HG03521 (cell line): ENCODE measurements around the gene S100A12.

ENCODE experiments used
- ATAC-seq: cut with Tn5 transposase; IDR thresholded peaks from one replicate; pipeline ENCODE4 v1.9.1; 2021; ENCODE audit warnings: mild to moderate bottlenecking, moderate library complexity; ENCODE audit not compliant: unreplicated experiment

S100A12 gene

GRCh38 chr1:153397051-153397923 lies 21.9 kb upstream of the S100A12 start:
- no peak for ATAC-seq

DNA sequence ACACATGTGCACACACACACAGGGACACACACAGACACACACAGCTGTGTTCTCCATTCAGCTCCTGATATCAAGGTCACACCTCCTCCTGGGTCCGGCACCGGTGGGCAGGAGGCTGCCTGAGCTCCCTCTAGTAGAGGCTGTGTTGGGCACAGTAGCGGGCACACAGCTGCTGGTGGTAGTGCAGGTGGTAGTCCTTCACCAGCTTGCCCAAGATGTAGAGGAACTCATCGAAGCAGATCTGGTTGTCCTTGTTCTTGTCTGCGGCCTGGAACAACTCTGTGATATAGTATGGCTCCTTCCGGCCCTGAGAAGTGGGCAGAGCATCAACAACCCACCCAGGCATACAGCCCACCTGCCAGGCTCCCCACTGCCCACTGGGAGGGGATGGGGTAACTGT lies 21.0 kb upstream of the S100A12 start:
- no peak for ATAC-seq

DNA sequence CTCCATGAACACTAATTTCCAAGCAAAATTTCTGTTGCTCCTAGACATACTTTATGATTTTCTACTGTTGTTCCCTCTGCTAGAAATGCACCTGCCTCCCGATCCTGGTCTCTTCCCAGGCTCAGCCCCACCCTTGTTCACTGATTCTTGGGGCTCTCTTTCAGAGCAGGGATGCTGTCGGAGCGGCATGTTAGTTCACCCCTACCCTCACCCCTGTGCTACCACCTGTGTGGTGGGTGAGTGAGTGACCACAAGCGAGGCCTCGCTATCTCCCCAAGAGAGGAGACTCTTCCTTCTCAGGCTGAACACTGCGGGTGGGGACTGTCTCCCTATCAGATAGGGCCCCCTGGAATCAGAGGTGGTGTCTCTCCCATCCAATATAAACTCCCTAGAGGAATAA lies 20.4 kb upstream of the S100A12 start:
- no peak for ATAC-seq

DNA sequence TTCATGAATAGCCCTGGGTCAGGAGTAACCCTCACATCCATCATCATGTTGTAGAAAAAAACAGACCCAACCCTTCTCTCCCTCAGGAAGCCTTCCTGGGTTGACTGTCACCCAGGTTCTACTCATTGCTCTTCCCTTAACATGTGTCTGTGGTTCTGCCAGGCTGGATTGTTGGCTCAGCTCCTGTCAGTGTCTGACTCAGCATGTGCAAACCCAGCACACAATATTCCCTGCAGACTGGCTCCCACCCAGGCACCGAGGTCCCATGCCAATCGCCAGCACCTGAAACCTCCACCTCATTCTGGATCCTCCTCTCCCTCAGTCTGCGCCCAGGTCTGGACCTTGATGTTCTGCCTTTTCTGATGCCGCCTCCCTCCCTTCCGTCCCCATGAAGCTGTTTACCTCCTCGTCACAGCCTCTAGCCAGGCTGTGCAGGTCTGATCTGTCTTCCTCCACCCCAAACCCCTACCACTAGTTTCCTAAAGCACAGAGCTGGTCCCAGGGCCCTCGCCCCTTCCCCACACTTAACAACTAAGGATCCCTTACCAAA lies 19.8 kb upstream of the S100A12 start:
- ATAC-seq: no peak

GRCh38 chr1:153394391-153394790 lies 19.0 kb upstream of the S100A12 start:
- ATAC-seq: no peak

GRCh38 chr1:153393926-153394325 lies 18.5 kb upstream of the S100A12 start:
- ATAC-seq: no peak

- ATAC-seq: no peak
Observed at GRCh38 chr1:153392822-153393221, 17.4 kb upstream of the S100A12 start.

GRCh38 chr1:153392258-153392657 lies 16.8 kb upstream of the S100A12 start:
- ATAC-seq: no peak

- no peak for ATAC-seq
Observed at GRCh38 chr1:153390938-153391710, 15.7 kb upstream of the S100A12 start, which contains the start of gene S100A8. TSS of gene S100A8 (minus strand) at chr1:153391073. CDS start at chr1:153390535, 538 bp downstream.

DNA sequence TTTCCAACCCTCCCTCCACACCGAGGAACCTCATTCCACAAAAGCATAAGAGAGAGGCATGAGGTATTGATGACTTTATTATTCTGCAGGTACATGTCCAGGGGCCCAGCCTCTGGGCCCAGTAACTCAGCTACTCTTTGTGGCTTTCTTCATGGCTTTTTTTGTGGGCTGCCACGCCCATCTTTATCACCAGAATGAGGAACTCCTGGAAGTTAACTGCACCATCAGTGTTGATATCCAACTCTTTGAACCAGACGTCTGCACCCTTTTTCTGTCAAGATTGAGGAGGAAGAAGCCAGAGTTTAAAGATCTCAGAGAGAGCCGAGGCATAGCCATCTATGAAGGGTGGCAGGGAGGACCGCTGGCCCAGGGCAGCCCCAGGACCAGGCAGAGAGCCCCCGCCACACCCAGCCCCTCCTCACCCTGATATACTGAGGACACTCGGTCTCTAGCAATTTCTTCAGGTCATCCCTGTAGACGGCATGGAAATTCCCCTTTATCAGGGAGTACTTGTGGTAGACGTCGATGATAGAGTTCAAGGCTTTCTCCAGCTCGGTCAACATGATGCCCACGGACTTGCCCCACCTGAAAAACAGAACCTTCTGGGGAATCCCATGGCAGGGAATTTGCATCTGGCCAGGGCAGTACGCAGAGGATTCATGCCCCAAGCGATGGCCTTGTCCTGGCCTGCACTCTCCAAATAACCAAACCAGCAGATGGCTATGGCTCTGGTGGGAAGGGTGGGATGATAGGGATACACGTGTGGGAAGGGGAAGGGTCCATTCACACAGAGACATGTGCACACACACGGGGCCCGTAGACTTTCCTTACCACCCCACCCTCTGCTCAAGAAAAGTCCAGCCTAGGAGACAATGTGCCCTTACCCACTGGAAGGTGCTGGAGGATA lies 14.8 kb upstream of the S100A12 start:
- ATAC-seq: no peak

DNA sequence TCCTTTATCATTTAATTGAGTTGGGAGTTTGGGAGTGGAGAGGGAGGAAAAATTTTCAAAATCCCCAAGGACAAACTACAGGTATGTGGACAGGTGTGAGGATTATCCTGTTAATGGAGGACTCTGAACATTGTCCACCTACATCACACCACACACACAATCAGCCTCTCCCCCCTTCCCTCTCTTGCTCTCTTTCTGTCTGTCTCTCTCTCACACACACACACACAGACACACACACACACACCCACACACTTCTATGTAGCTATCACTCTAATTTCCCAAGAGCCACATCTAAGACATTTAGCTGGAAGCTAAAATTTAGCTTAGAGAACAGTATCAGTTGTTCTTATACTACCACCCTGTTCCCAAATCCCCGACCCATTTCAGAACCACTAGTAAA lies 14.0 kb upstream of the S100A12 start:
- ATAC-seq: no peak

GRCh38 chr1:153387785-153388184 lies 12.4 kb upstream of the S100A12 start:
- ATAC-seq: no peak

- ATAC-seq: no peak
Observed at GRCh38 chr1:153387001-153387400, 11.6 kb upstream of the S100A12 start.

DNA sequence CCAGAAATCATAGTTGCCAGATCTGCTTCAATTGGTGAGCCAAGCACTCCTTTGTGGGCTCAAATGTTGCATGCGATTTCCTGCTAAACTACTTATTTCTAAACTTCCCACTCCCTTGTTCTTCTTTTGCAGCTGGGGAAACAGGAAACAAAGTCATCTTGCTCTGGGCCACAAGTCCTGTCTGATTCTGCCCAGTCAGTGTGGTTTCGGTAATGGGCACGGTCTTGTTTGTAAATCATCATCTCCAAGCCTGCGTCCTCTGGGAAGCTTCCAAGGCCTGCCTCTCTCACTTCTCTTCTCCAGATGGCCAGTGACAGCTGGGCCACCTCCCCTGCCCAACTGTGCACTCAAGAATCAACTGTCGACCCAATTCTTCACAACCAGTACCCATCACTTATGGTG lies 11.1 kb upstream of the S100A12 start:
- no peak for ATAC-seq

DNA sequence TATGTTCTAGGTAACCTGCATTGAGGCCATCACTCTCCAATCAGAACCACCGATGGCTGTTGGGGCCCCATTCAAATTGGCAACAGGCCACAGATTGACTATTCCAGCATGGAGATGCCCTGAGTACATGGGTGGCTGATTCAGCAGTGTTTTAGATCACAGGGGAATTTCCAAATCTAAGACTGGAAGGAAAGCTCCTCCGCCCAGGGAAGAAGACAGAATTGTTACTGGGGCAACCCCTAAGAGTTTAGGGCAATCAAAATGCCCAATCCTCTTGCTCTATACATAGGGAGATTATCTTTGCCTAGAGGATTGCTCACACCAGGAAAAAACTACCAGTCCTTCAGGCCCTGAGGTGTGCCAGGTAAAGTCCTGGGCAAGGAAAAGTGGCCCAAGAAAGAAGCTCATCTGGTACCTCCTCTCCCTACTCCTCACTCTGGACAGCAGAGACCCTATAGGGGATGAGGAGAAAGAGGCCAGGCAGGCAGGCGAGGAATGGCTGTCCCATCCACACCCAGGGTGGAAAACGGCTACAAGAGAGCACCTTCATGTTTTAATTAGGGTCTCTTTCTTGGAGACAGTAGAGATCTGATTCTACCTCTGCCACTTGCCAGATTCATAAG lies 9.6 kb upstream of the S100A12 start:
- no peak for ATAC-seq

- no peak for ATAC-seq
Observed at GRCh38 chr1:153380711-153381110, 5.3 kb upstream of the S100A12 start.

GRCh38 chr1:153379591-153379990 lies 4.2 kb upstream of the S100A12 start:
- no peak for ATAC-seq

DNA sequence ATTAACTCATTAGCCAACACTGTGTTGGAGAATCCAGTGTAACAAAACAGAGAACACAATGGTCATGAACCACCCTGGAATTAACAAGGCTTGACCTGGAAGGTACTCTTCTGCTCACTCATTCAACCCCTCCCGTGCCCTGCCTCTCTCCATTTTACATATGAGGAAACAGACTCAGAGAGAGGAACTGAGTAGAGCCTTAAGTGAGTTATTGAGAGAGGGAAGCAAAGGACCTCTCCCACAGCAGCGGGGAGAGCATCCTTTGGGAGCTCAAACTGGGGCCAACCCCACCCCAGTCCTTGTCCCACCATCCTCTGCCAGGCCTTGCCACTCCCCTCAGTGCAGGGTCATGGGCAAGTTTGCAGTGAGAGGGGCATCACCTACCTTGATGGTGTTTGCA lies 1.4 kb downstream of the S100A12 start:
- ATAC-seq: no peak

DNA sequence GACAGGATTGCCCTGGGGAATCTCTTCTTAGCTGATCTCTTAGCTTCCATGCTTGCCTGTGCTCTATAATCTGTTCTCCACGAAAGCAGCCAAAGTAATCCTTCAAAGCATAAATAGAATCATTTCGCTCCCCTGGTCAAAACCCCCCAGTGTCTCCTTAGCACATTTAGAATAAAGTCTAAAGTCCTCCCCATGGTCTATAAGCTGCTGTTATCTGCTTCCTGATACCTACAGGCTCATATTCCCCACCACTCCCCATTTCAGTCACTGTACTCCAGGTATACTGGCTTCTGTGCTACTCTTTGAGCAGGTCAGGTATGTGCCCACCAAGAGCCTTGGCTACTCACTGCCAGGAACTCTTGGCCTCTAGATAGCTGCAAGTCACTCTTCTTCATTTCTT lies 2.9 kb downstream of the S100A12 start:
- no peak for ATAC-seq

DNA sequence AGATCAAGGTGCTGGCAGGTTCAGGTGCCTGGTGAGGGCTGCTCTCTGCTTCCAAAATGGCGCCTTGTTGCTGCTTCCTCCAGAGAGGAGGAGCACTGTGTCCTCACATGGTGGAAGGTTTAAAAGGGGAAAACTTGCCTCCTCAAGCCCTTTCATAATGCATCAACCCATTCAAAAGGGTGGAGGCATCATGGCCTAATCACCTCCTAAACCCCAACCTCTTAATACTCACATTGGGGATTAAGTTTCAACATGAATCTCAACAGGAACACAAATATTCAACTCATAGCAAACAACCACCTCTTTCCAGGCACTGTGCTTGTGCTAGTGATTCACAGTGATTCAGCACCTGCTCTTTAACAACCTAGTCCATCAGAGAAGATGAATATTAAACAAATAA lies 4.2 kb downstream of the S100A12 start:
- ATAC-seq: no peak
